DND-41 (cell line): ENCODE measurements around the gene GALNT7.

ENCODE experiments used
- EZH2 ChIP-seq: IDR thresholded peaks from 3 replicates; pipeline ENCODE4 v1.6.1; 2012; ENCODE audit warnings: borderline replicate concordance, low read depth, mild to moderate bottlenecking, moderate library complexity, low read length, inconsistent platforms; ENCODE audit not compliant: severe bottlenecking
- TF ChIP-seq, protein P1 (sequence below): IDR thresholded peaks from 2 replicates; pipeline ENCODE4 v1.5.1; 2012; ENCODE audit warnings: borderline replicate concordance, low read length, moderate library complexity, mild to moderate bottlenecking; ENCODE audit not compliant: poor library complexity, severe bottlenecking; ENCODE audit errors: extremely low read depth

DNA sequence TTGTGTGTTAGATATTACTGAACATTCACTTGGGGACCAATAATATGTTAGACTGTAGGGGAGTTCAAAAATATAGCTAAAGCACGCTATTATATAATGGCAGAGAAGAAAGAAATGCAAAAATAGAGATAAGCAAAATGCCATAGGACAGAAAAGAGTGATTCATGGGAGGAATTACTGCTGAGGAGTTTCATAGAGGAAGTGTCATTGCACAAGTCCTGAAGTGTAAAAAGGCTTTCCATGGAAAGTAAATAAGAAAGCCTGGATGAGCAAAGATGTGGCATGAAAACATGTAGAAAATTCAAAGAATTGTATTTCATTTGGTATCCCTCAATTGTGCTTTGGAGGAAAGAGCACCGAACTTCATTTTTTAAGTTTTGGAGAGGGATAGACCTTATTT is 151.1 kb downstream of the GALNT7 start:
- TF ChIP-seq, protein P1, sequence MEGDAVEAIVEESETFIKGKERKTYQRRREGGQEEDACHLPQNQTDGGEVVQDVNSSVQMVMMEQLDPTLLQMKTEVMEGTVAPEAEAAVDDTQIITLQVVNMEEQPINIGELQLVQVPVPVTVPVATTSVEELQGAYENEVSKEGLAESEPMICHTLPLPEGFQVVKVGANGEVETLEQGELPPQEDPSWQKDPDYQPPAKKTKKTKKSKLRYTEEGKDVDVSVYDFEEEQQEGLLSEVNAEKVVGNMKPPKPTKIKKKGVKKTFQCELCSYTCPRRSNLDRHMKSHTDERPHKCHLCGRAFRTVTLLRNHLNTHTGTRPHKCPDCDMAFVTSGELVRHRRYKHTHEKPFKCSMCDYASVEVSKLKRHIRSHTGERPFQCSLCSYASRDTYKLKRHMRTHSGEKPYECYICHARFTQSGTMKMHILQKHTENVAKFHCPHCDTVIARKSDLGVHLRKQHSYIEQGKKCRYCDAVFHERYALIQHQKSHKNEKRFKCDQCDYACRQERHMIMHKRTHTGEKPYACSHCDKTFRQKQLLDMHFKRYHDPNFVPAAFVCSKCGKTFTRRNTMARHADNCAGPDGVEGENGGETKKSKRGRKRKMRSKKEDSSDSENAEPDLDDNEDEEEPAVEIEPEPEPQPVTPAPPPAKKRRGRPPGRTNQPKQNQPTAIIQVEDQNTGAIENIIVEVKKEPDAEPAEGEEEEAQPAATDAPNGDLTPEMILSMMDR = no peak
- TF ChIP-seq EZH2 = no peak
